Neural progenitor cell (in vitro differentiated cells): ENCODE results near the gene SEMA6A. TPM values are rescaled to one million over a fixed set of nuclear protein-coding genes. Genes with fewer than 3 reads are reported as not detected.

Experiments used
- DNase-seq: peaks from one replicate; pipeline ENCODE4 v3.0.0-alpha.2; 2016; ENCODE audit warnings: low spot score
- H2AFZ ChIP-seq: fragments of 200-600 bp; sonication (generic); replicated peaks from 2 replicates; pipeline ENCODE4 v1.6.1; 2016; ENCODE audit warnings: antibody characterized with exemption
- H3F3A ChIP-seq: fragments of 200-600 bp; sonication (generic); 2 replicates; pipeline ENCODE4 v1.6.1; 2016; ENCODE audit warnings: antibody characterized with exemption, low read depth
- H3K27ac ChIP-seq: fragments of 200-600 bp; sonication (generic); 2 replicates; pipeline ENCODE4 v1.5.1; 2016; ENCODE audit warnings: mild to moderate bottlenecking
- H3K27me3 ChIP-seq: fragments of 200-600 bp; sonication (generic); 2 replicates; pipeline ENCODE4 v1.6.1; 2016; ENCODE audit warnings: mild to moderate bottlenecking, moderate library complexity
- H3K36me3 ChIP-seq: fragments of 200-600 bp; sonication (generic); 2 replicates; pipeline ENCODE4 v1.5.1; 2016
- H3K4me1 ChIP-seq: fragments of 200-600 bp; sonication (generic); 2 replicates; pipeline ENCODE4 v1.6.1; 2016; ENCODE audit warnings: mixed run types
- H3K4me2 ChIP-seq: fragments of 200-600 bp; sonication (generic); 2 replicates; pipeline ENCODE4 v1.6.1; 2016
- H3K4me3 ChIP-seq: fragments of 200-600 bp; sonication (generic); 2 replicates; pipeline ENCODE4 v1.5.1; 2016
- H3K79me2 ChIP-seq: fragments of 200-600 bp; sonication (generic); 2 replicates; pipeline ENCODE4 v1.6.1; 2016; ENCODE audit warnings: low read depth
- H3K9ac ChIP-seq: fragments of 200-600 bp; sonication (generic); 2 replicates; pipeline ENCODE4 v1.6.1; 2016
- H3K9me3 ChIP-seq: fragments of 200-600 bp; sonication (generic); 2 replicates; pipeline ENCODE4 v1.5.1; 2016; ENCODE audit warnings: low read depth
- H4K20me1 ChIP-seq: fragments of 200-600 bp; sonication (generic); 2 replicates; pipeline ENCODE4 v1.6.1; 2016; ENCODE audit warnings: low read depth
- H3K27ac Mint-ChIP-seq: 3 replicates; pipeline ENCODE4 v1.8.0; 2021; ENCODE audit warnings: mixed read lengths
- H3K27me3 Mint-ChIP-seq: 2 replicates; pipeline ENCODE4 v1.8.0; 2022; ENCODE audit warnings: low read depth, mild to moderate bottlenecking, inconsistent platforms, moderate library complexity, mixed read lengths; ENCODE audit not compliant: insufficient read depth
- H3K36me3 Mint-ChIP-seq: 3 replicates; pipeline ENCODE4 v1.8.0; 2021; ENCODE audit warnings: mixed read lengths
- H3K4me1 Mint-ChIP-seq: 3 replicates; pipeline ENCODE4 v1.8.0; 2021; ENCODE audit warnings: mixed read lengths
- H3K4me3 Mint-ChIP-seq: 3 replicates; pipeline ENCODE4 v1.8.0; 2021; ENCODE audit warnings: mild to moderate bottlenecking, moderate library complexity, mixed read lengths
- H3K9me3 Mint-ChIP-seq: 3 replicates; pipeline ENCODE4 v1.8.0; 2020; ENCODE audit warnings: mixed read lengths
- CTCF ChIP-seq: fragments of 200-600 bp; sonication (generic); IDR thresholded peaks from 2 replicates; pipeline ENCODE4 v1.5.1; 2017; ENCODE audit warnings: antibody characterized with exemption, mild to moderate bottlenecking
- EZH2 ChIP-seq: fragments of 200-600 bp; sonication (generic); IDR thresholded peaks from 2 replicates; pipeline ENCODE4 v1.6.1; 2017; ENCODE audit warnings: antibody characterized with exemption, mild to moderate bottlenecking, moderate library complexity
- EZH2phosphoT487 ChIP-seq: fragments of 200-600 bp; sonication (generic); IDR thresholded peaks from 2 replicates; pipeline ENCODE4 v1.6.1; 2017; ENCODE audit warnings: antibody characterized with exemption
- total RNA-seq: library from RNA; depleted of rRNA; stranded (reverse); fragments of >200 nt; gene quantifications from 2 replicates; pipeline ENCODE4 v1.2.3, GENCODE V29; 2015; ENCODE audit warnings: low replicate concordance

SEMA6A gene
- total RNA-seq, 1 donor from 2014 or later = 86.4 TPM

- H3F3A ChIP-seq = no peaks in the 10 kb centered on the region
- H3K4me3 Mint-ChIP-seq = no peak overlapping the region
- H3K4me1 Mint-ChIP-seq = peaks cover 8% of the 10 kb centered on the region
- TF ChIP-seq EZH2phosphoT487 (no peak), CTCF (no peak), EZH2 (no peak)
- no peak overlapping the region for H3K27ac Mint-ChIP-seq
- H3K27me3 Mint-ChIP-seq = peaks cover 3% of the 10 kb centered on the region
- H3K36me3 Mint-ChIP-seq = peaks cover 68% of the 10 kb centered on the region
- no peak overlapping the region for H3K4me3 ChIP-seq
- no peaks in the 10 kb centered on the region for H3K4me1 ChIP-seq
- no peak overlapping the region for H3K9ac ChIP-seq
- no peak overlapping the region for H2AFZ ChIP-seq
- H3K4me2 ChIP-seq = no peak overlapping the region
- H3K9me3 ChIP-seq = no peaks in the 10 kb centered on the region
- no peak overlapping the region for H3K27ac ChIP-seq
- H3K79me2 ChIP-seq = no peaks in the 10 kb centered on the region
- H3K36me3 ChIP-seq = peaks cover 22% of the 10 kb centered on the region
- DNase-seq = no peak
- no peaks in the 10 kb centered on the region for H3K9me3 Mint-ChIP-seq
- no peaks in the 10 kb centered on the region for H3K27me3 ChIP-seq
- H4K20me1 ChIP-seq = no peaks in the 10 kb centered on the region
Observed at GRCh38 chr5:116484645-116485044, 90.0 kb downstream of the SEMA6A start.

GRCh38 chr5:116482394-116482793 lies 92.2 kb downstream of the SEMA6A start:
- H3K36me3 Mint-ChIP-seq = peaks cover 66% of the 10 kb centered on the region
- no peak overlapping the region for H2AFZ ChIP-seq
- no peak overlapping the region for H3K4me3 Mint-ChIP-seq
- no peaks in the 10 kb centered on the region for H3K9me3 ChIP-seq
- H3K9ac ChIP-seq = no peak overlapping the region
- H3K36me3 ChIP-seq = peaks cover 25% of the 10 kb centered on the region
- peaks cover 6% of the 10 kb centered on the region for H3K9me3 Mint-ChIP-seq
- H3K27me3 Mint-ChIP-seq = peaks cover 3% of the 10 kb centered on the region
- no peak overlapping the region for H3K27ac Mint-ChIP-seq
- no peaks in the 10 kb centered on the region for H3K79me2 ChIP-seq
- no peak for TF ChIP-seq EZH2
- TF ChIP-seq CTCF = no peak
- H3K4me1 ChIP-seq = no peaks in the 10 kb centered on the region
- H3F3A ChIP-seq = no peaks in the 10 kb centered on the region
- no peak overlapping the region for H3K27ac ChIP-seq
- no peak for DNase-seq
- H4K20me1 ChIP-seq = no peaks in the 10 kb centered on the region
- H3K4me2 ChIP-seq = no peak overlapping the region
- H3K4me1 Mint-ChIP-seq = peaks cover 4% of the 10 kb centered on the region
- no peaks in the 10 kb centered on the region for H3K27me3 ChIP-seq
- no peak overlapping the region for H3K4me3 ChIP-seq

- Histone ChIP-seq H3K27me3 (no peaks in the 10 kb centered on the region), H2AFZ (no peak overlapping the region), H3K79me2 (no peaks in the 10 kb centered on the region), H3K27ac (no peak overlapping the region), H4K20me1 (no peaks in the 10 kb centered on the region), H3K9me3 (no peaks in the 10 kb centered on the region), H3K4me1 (no peaks in the 10 kb centered on the region), H3K4me3 (no peak overlapping the region), H3K4me2 (no peak overlapping the region), H3K36me3 (peaks cover 23% of the 10 kb centered on the region), H3F3A (peaks cover 10% of the 10 kb centered on the region), H3K9ac (no peak overlapping the region)
- Mint-ChIP-seq H3K36me3 (peaks cover 67% of the 10 kb centered on the region), H3K27me3 (peaks cover 3% of the 10 kb centered on the region), H3K9me3 (peaks cover 13% of the 10 kb centered on the region), H3K4me1 (peaks cover 2% of the 10 kb centered on the region), H3K27ac (no peak overlapping the region), H3K4me3 (no peak overlapping the region)
- no peak for DNase-seq
- TF ChIP-seq EZH2phosphoT487 (no peak), CTCF (no peak), EZH2 (no peak)
Observed at GRCh38 chr5:116480894-116481510, 93.6 kb downstream of the SEMA6A start.
